ENCODE measurements around the gene ZNF624.
"Not testable (repeated sequence)": the region's sequence is repeated elsewhere in the genome, so short reads cannot be mapped to it uniquely, and the experiment has no call there.

ZNF624 gene

GRCh38 chr17:16666907-16667636, 13.4 kb upstream of the ZNF624 start:
- H3K79me1 ChIP-seq (ENCODE audit: low read depth, low read length); H2AK5ac ChIP-seq (ENCODE audit: low read depth, low read length): not testable (repeated sequence)
- peak overlapping the region; percentile 21 for H3K14ac ChIP-seq (ENCODE audit: low read length)

GRCh38 chr17:16666553-16666906, 12.9 kb upstream of the ZNF624 start:
- H3K18ac ChIP-seq (ENCODE audit: low read length); H4K91ac ChIP-seq (ENCODE audit: low read depth, low read length, poor library complexity); H2BK15ac ChIP-seq (ENCODE audit: low read length); H3K4me1 ChIP-seq (ENCODE audit: control insufficient read depth in 2 of 2, insufficient read depth in 1 of 2, low read depth in 1 of 2, low read length in 2 of 2); H2BK5ac ChIP-seq (ENCODE audit: low read length); H3K36me3 ChIP-seq (replicated peaks in 1 of 2; ENCODE audit: control insufficient read depth in 2 of 2, insufficient read depth in 2 of 2, low read length in 2 of 2); H4K8ac ChIP-seq (ENCODE audit: low read depth, low read length); DNase-seq (ENCODE audit: low spot score); H3K9me3 ChIP-seq (replicated peaks in 1 of 2; ENCODE audit: control insufficient read depth in 2 of 2, insufficient read depth in 1 of 2, low read depth in 1 of 2, low read length in 2 of 2); H2AK5ac ChIP-seq (ENCODE audit: low read depth, low read length); H3K27ac ChIP-seq (replicated peaks; ENCODE audit: low read length); H3K23ac ChIP-seq (ENCODE audit: low read depth, low read length, poor library complexity); H3K79me1 ChIP-seq (ENCODE audit: low read depth, low read length); H2BK120ac ChIP-seq (ENCODE audit: low read depth, low read length); H2BK12ac ChIP-seq (ENCODE audit: low read length); H3K14ac ChIP-seq (ENCODE audit: low read length); H3K4ac ChIP-seq (ENCODE audit: low read length): not testable (repeated sequence)
- Histone ChIP-seq H3K4me2 (ENCODE audit: insufficient read depth, low read length, poor library complexity, severe bottlenecking) (peak overlapping the region; percentile 77), H3K4me3 (ENCODE audit: low read length in 2 of 2) (peak overlapping the region in 1 of 2 donors; percentile 75), H3K27me3 (ENCODE audit: control insufficient read depth in 3 of 3, insufficient read depth in 3 of 3, low read depth in 1 of 3, low read length in 3 of 3) (peaks cover 0 to 22% (median 0%) of the 10 kb centered on the region in 3 experiments), H2AFZ (ENCODE audit: low read length) (peak overlapping the region; percentile 80), H3K9ac (ENCODE audit: low read depth, low read length, poor library complexity) (peak overlapping the region; percentile 21)
- no CpG with 5 or more reads among the region's 24 CpGs for WGBS, 2 donors (ENCODE audit: extremely low coverage in 2 of 2, insufficient read length in 2 of 2, insufficient replicate concordance in 1 of 2)

More at GRCh38 chr17:16666907-16667636, 13.4 kb upstream of the ZNF624 start:
- WGBS, 2 donors (ENCODE audit: extremely low coverage in 2 of 2, insufficient read length in 2 of 2, insufficient replicate concordance in 1 of 2): no CpG with 5 or more reads among the region's 61 CpGs
- Histone ChIP-seq H3K27me3 (ENCODE audit: control insufficient read depth in 3 of 3, insufficient read depth in 3 of 3, low read depth in 1 of 3, low read length in 3 of 3) (peaks cover 0 to 22% (median 0%) of the 10 kb centered on the region in 3 experiments), H2AFZ (ENCODE audit: low read length) (peak overlapping the region; percentile 80), H3K4me2 (ENCODE audit: insufficient read depth, low read length, poor library complexity, severe bottlenecking) (peak overlapping the region; percentile 77), H2BK12ac (ENCODE audit: low read length) (peak overlapping the region; percentile 10), H3K9ac (ENCODE audit: low read depth, low read length, poor library complexity) (peak overlapping the region; percentile 86), H3K4me3 (ENCODE audit: low read length in 2 of 2) (peak overlapping the region in 1 of 2 donors; percentile 75), H4K8ac (ENCODE audit: low read depth, low read length) (peak overlapping the region; percentile 43), H3K18ac (ENCODE audit: low read length) (peak overlapping the region; percentile 87)
- DNase-seq (ENCODE audit: low spot score); H3K36me3 ChIP-seq (replicated peaks in 1 of 2; ENCODE audit: control insufficient read depth in 2 of 2, insufficient read depth in 2 of 2, low read length in 2 of 2); H2BK15ac ChIP-seq (ENCODE audit: low read length); H3K4me1 ChIP-seq (ENCODE audit: control insufficient read depth in 2 of 2, insufficient read depth in 1 of 2, low read depth in 1 of 2, low read length in 2 of 2); H4K91ac ChIP-seq (ENCODE audit: low read depth, low read length, poor library complexity); H3K9me3 ChIP-seq (replicated peaks in 1 of 2; ENCODE audit: control insufficient read depth in 2 of 2, insufficient read depth in 1 of 2, low read depth in 1 of 2, low read length in 2 of 2); H3K27ac ChIP-seq (replicated peaks; ENCODE audit: low read length); H2BK5ac ChIP-seq (ENCODE audit: low read length); H3K4ac ChIP-seq (ENCODE audit: low read length); H2BK120ac ChIP-seq (ENCODE audit: low read depth, low read length); H3K23ac ChIP-seq (ENCODE audit: low read depth, low read length, poor library complexity): not testable (repeated sequence)

- WGBS, 2 donors (ENCODE audit: extremely low coverage in 2 of 2, insufficient read length in 2 of 2, insufficient replicate concordance in 1 of 2): no CpG with 5 or more reads among the region's 1 CpG
- Histone ChIP-seq H3K4me2 (ENCODE audit: insufficient read depth, low read length, poor library complexity, severe bottlenecking) (no peak overlapping the region), H3K79me1 (ENCODE audit: low read depth, low read length) (no peaks in the 10 kb centered on the region), H3K4me3 (ENCODE audit: low read length in 2 of 2) (no peak overlapping the region), H3K9me3 (replicated peaks in 1 of 2; ENCODE audit: control insufficient read depth in 2 of 2, insufficient read depth in 1 of 2, low read depth in 1 of 2, low read length in 2 of 2) (no peaks in the 10 kb centered on the region), H3K36me3 (replicated peaks in 1 of 2; ENCODE audit: control insufficient read depth in 2 of 2, insufficient read depth in 2 of 2, low read length in 2 of 2) (no peaks in the 10 kb centered on the region), H2BK120ac (ENCODE audit: low read depth, low read length) (no peak overlapping the region), H3K4me1 (ENCODE audit: control insufficient read depth in 2 of 2, insufficient read depth in 1 of 2, low read depth in 1 of 2, low read length in 2 of 2) (no peaks in the 10 kb centered on the region), H2AFZ (ENCODE audit: low read length) (no peak overlapping the region), H3K18ac (ENCODE audit: low read length) (no peak overlapping the region), H3K27me3 (ENCODE audit: control insufficient read depth in 3 of 3, insufficient read depth in 3 of 3, low read depth in 1 of 3, low read length in 3 of 3) (peaks cover 0 to 12% (median 0%) of the 10 kb centered on the region in 3 experiments), H3K27ac (replicated peaks; ENCODE audit: low read length) (no peak overlapping the region), H2BK5ac (ENCODE audit: low read length) (no peak overlapping the region), H2BK15ac (ENCODE audit: low read length) (no peak overlapping the region), H3K4ac (ENCODE audit: low read length) (no peak overlapping the region), H3K14ac (ENCODE audit: low read length) (no peak overlapping the region), H3K23ac (ENCODE audit: low read depth, low read length, poor library complexity) (no peak overlapping the region), H4K8ac (ENCODE audit: low read depth, low read length) (no peak overlapping the region), H3K9ac (ENCODE audit: low read depth, low read length, poor library complexity) (no peak overlapping the region), H2AK5ac (ENCODE audit: low read depth, low read length) (no peak overlapping the region), H2BK12ac (ENCODE audit: low read length) (no peak overlapping the region), H4K91ac (ENCODE audit: low read depth, low read length, poor library complexity) (no peak overlapping the region)
- no peak for DNase-seq (ENCODE audit: low spot score)
These were observed 9.3 kb upstream of the ZNF624 start for GRCh38 chr17:16662936-16663335.

GRCh38 chr17:16661217-16661616, 7.6 kb upstream of the ZNF624 start:
- no peak overlapping the region for H4K8ac ChIP-seq (ENCODE audit: low read depth, low read length)
- no peak overlapping the region for H2BK5ac ChIP-seq (ENCODE audit: low read length)
- no peak for DNase-seq (ENCODE audit: low spot score)

More at GRCh38 chr17:16661217-16661616, 7.6 kb upstream of the ZNF624 start:
- Histone ChIP-seq H3K4me1 (ENCODE audit: control insufficient read depth in 2 of 2, insufficient read depth in 1 of 2, low read depth in 1 of 2, low read length in 2 of 2) (no peaks in the 10 kb centered on the region), H3K4me2 (ENCODE audit: insufficient read depth, low read length, poor library complexity, severe bottlenecking) (no peak overlapping the region), H2BK15ac (ENCODE audit: low read length) (no peak overlapping the region), H3K18ac (ENCODE audit: low read length) (no peak overlapping the region), H2BK120ac (ENCODE audit: low read depth, low read length) (no peak overlapping the region), H3K36me3 (replicated peaks in 1 of 2; ENCODE audit: control insufficient read depth in 2 of 2, insufficient read depth in 2 of 2, low read length in 2 of 2) (no peaks in the 10 kb centered on the region), H2AK5ac (ENCODE audit: low read depth, low read length) (no peak overlapping the region), H3K9me3 (replicated peaks in 1 of 2; ENCODE audit: control insufficient read depth in 2 of 2, insufficient read depth in 1 of 2, low read depth in 1 of 2, low read length in 2 of 2) (no peaks in the 10 kb centered on the region), H3K9ac (ENCODE audit: low read depth, low read length, poor library complexity) (no peak overlapping the region), H3K23ac (ENCODE audit: low read depth, low read length, poor library complexity) (no peak overlapping the region), H3K27me3 (ENCODE audit: control insufficient read depth in 3 of 3, insufficient read depth in 3 of 3, low read depth in 1 of 3, low read length in 3 of 3) (peaks cover 0 to 8% (median 0%) of the 10 kb centered on the region in 3 experiments), H2AFZ (ENCODE audit: low read length) (no peak overlapping the region), H3K27ac (replicated peaks; ENCODE audit: low read length) (no peak overlapping the region), H3K14ac (ENCODE audit: low read length) (no peak overlapping the region), H2BK12ac (ENCODE audit: low read length) (no peak overlapping the region), H3K4me3 (ENCODE audit: low read length in 2 of 2) (no peak overlapping the region), H4K91ac (ENCODE audit: low read depth, low read length, poor library complexity) (no peak overlapping the region), H3K79me1 (ENCODE audit: low read depth, low read length) (no peaks in the 10 kb centered on the region), H3K4ac (ENCODE audit: low read length) (no peak overlapping the region)

Measured in neuronal stem cell (in vitro differentiated cells).